ENCODE data around the gene CNPY4. TPM values are rescaled to one million over a fixed set of nuclear protein-coding genes. Genes with fewer than 3 reads are reported as not detected.
A peak's percentile ranks its signal among the peaks of the same experiment; 100 is the strongest.

CNPY4 gene
- total RNA-seq, 1 donor from 2014 or later = 10.1 TPM

DNA sequence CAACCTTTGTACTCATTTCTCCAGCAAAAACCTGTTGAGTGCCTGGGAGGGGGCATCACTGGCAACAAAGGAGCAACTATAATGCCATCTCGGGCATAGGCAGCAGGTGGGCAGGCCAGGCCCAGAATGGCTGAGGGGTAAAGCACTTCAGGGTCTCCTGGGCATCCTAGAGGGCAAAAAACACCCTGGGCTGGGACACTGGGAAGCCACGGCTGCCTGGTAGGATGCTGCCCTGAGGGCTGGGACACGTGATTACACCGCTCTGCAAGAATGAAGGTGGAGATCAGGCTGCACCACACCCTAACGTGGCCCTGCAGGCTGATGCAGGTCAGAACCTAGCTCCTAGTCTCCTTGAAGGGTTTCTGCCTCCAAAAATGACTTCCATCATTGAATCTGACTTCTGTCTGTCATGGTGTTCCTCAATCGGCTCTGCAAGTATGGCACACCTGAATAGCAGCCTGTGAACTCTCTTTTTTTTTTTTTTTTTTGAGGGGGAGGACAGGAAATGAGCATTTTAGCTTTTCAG is 43.6 kb downstream of the CNPY4 start:
- Histone ChIP-seq H3K4me3 (ENCODE audit: low read depth, low read length) (no peak overlapping the region), H3K36me3 (ENCODE audit: control insufficient read depth, insufficient read depth, low read length) (no peaks in the 10 kb centered on the region), H3K27me3 (ENCODE audit: control insufficient read depth, insufficient read depth, low read length) (peaks cover 20% of the 10 kb centered on the region)
- no peak for DNase-seq (ENCODE audit: low read depth)
- TF ChIP-seq CTCF (IDR thresholded peaks at IDR 0.05; ENCODE audit: insufficient read depth, low read length, poor library complexity, severe bottlenecking) = no peak

GRCh38 chr7:100163871-100164270 is 44.4 kb downstream of the CNPY4 start:
- DNase-seq (ENCODE audit: low read depth) = no peak
- no peak for TF ChIP-seq CTCF (IDR thresholded peaks at IDR 0.05; ENCODE audit: insufficient read depth, low read length, poor library complexity, severe bottlenecking)
- Histone ChIP-seq H3K4me3 (ENCODE audit: low read depth, low read length) (no peak overlapping the region), H3K36me3 (ENCODE audit: control insufficient read depth, insufficient read depth, low read length) (no peaks in the 10 kb centered on the region), H3K27me3 (ENCODE audit: control insufficient read depth, insufficient read depth, low read length) (peaks cover 22% of the 10 kb centered on the region)

GRCh38 chr7:100166317-100166940 is 47.0 kb downstream of the CNPY4 start:
- TF ChIP-seq CTCF (IDR thresholded peaks at IDR 0.05; ENCODE audit: insufficient read depth, low read length, poor library complexity, severe bottlenecking) = no peak
- DNase-seq (ENCODE audit: low read depth) = no peak
- Histone ChIP-seq H3K36me3 (ENCODE audit: control insufficient read depth, insufficient read depth, low read length) (no peaks in the 10 kb centered on the region), H3K27me3 (ENCODE audit: control insufficient read depth, insufficient read depth, low read length) (peaks cover 26% of the 10 kb centered on the region), H3K4me3 (ENCODE audit: low read depth, low read length) (no peak overlapping the region)

- no peak for DNase-seq (ENCODE audit: low read depth)
- no peak for TF ChIP-seq CTCF (IDR thresholded peaks at IDR 0.05; ENCODE audit: insufficient read depth, low read length, poor library complexity, severe bottlenecking)
- Histone ChIP-seq H3K27me3 (ENCODE audit: control insufficient read depth, insufficient read depth, low read length) (peaks cover 31% of the 10 kb centered on the region), H3K36me3 (ENCODE audit: control insufficient read depth, insufficient read depth, low read length) (no peaks in the 10 kb centered on the region), H3K4me3 (ENCODE audit: low read depth, low read length) (no peak overlapping the region)
These were observed 47.8 kb downstream of the CNPY4 start for GRCh38 chr7:100166970-100167911.

DNA sequence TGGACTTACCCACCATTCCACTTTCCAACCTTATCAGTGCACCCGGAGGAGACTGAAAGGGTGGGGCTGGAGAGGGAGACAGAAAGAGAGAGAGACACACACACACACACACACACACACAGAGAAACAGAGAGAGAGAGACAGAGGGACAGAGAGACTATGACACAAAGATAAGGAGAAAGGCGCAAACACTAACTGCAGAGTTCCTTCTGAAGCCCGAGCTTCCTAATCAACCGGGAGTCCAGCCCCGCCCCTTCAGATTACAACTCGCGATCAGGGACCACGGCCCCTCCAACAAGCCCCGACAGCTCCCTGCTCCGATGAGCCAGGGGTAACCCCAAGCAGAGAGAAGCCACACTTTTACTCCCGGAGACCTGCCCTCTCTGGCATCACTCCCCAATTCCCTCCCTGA is 48.5 kb downstream of the CNPY4 start:
- Histone ChIP-seq H3K36me3 (ENCODE audit: control insufficient read depth, insufficient read depth, low read length) (no peaks in the 10 kb centered on the region), H3K4me3 (ENCODE audit: low read depth, low read length) (peak overlapping the region; percentile 15), H3K27me3 (ENCODE audit: control insufficient read depth, insufficient read depth, low read length) (peaks cover 31% of the 10 kb centered on the region)
- TF ChIP-seq CTCF (IDR thresholded peaks at IDR 0.05; ENCODE audit: insufficient read depth, low read length, poor library complexity, severe bottlenecking) = no peak
- no peak for DNase-seq (ENCODE audit: low read depth)
